ENCODE results near the gene COA1.
"Not testable (repeated sequence)": the region's sequence is repeated elsewhere in the genome, so short reads cannot be mapped to it uniquely, and the experiment has no call there.

COA1 gene

GRCh38 chr7:43686991-43687390, 42.3 kb downstream of the COA1 start:
- DNase-seq: no peak

- no peak for DNase-seq
Observed at GRCh38 chr7:43680736-43681135, 48.6 kb downstream of the COA1 start.

GRCh38 chr7:43679210-43680068, 49.9 kb downstream of the COA1 start:
- DNase-seq: no peak

DNA sequence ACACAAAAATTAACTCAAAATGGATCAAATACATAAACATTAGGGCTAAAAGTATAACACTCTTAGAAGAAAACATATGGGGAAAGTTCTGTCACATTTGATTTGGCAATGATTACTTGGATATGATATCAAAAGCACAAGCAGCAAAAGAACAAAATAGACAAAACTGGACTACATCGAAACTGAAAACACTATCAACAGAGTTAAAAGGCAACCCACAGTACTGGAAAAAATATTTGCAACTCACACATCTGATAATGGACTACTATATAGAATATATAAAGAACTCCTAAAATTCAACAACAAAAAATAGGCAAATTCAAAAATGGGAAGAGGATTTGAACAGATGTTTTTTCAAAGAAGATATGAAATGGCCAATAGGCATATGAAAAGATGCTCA, 51.0 kb downstream of the COA1 start:
- no peak for DNase-seq

GRCh38 chr7:43677864-43678263, 51.5 kb downstream of the COA1 start:
- DNase-seq: no peak

DNA sequence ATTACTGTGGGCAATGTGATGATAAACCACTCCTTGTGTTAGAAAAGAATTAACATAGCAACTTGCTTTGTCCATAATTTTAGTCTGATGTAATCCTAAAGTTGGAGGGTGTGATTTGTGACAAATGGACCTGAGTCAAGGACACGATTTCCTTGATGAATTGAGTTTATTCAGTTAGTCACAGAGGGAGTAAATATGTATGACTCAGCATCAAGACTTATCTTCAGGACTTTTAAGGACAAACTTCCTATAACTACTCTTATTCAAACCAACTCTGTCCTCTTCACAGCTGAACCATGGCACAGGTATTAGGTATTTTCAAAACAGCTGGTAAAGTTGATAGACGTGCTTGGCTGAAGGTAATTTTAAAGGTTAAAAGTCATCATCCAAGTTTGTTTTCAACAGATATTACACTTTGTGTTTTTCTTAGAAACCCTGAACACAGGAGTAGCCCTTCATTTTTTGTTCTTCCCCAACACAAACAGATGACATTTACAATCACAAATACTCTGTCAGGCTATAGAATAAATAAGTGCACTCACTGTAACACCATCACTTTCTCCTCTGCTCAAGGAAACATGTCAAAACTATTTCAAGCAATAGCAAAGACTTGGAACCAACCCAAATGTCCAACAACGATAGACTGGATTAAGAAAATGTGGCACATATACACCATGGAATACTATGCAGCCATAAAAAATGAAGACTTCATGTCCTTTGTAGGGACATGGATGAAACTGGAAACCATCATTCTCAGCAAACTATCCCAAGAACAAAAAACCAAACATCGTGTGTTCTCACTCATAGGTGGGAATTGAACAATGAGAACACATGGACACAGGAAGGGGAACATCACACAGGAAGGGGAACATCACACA, 54.5 kb downstream of the COA1 start:
- DNase-seq: no peak

DNA sequence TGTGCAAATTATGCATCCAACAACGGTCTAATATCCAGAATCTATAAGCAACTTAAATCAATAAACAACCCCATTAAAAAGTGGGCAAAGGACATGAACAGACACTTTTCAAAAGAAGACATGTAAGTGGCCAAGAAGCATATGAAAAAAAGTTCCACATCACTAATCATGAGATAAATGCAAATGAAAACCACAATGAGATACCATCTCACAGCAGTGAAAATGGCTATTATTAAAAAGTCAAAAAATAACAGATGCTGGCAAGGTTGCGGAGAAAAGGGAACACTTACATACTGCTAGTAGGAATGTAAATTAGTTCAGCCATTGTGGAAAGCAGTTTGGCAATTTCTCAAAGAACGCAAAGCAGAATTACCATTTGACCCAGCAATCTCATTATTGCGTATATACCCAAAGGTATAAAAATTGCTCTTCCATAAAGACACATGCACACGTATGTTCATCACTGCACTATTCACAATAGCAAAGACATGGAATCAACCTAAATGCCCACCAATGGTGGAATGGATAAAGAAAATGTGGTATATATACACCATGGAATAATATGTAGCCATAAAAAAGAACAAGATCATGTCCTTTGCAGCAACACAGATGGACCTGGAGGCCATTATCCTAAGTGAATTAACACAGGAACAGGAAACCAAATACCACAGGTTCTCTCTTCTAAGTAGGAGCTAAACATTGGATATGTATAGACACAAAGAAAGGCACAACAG, 55.9 kb downstream of the COA1 start:
- DNase-seq: not testable (repeated sequence)

GRCh38 chr7:43671521-43671920, 57.8 kb downstream of the COA1 start:
- no peak for DNase-seq

GRCh38 chr7:43669286-43670081, 59.8 kb downstream of the COA1 start:
- peak; percentile 89 for DNase-seq

- DNase-seq: no peak
Observed at GRCh38 chr7:43668035-43668434, 61.3 kb downstream of the COA1 start.

GRCh38 chr7:43666938-43667337, 62.4 kb downstream of the COA1 start:
- no peak for DNase-seq

GRCh38 chr7:43664681-43665080, 64.6 kb downstream of the COA1 start:
- DNase-seq: no peak

- no peak for DNase-seq
Observed at GRCh38 chr7:43660141-43660540, 69.2 kb downstream of the COA1 start.

GRCh38 chr7:43659549-43659896, 69.8 kb downstream of the COA1 start:
- no peak for DNase-seq

GRCh38 chr7:43658718-43659548, 70.4 kb downstream of the COA1 start:
- DNase-seq: peak; percentile 59

DNA sequence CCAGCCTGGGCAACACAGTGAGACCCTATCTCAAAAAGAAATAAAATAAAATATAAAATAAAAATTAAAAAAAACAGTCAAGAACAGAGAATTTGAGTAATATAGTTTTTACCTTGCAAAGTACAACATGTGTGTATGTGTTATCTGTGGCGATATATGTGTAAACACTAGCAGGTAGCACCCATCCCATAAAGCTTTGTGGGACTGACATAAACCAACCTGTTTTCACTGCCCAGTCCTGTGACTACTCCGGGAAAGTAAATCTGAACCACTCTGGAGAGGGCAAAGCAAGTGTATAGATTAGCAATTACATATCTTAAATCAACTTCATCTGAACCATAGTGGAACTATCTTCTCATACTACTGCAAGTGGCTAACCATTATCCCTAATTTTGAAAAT, 72.3 kb downstream of the COA1 start:
- no peak for DNase-seq

GRCh38 chr7:43655584-43655983, 73.7 kb downstream of the COA1 start:
- DNase-seq: no peak

- no peak for DNase-seq
Observed at GRCh38 chr7:43653891-43654504, 75.3 kb downstream of the COA1 start.

- no peak for DNase-seq
Observed at GRCh38 chr7:43653466-43653865, 75.9 kb downstream of the COA1 start.

GRCh38 chr7:43652364-43652763, 77.0 kb downstream of the COA1 start:
- DNase-seq: no peak

GRCh38 chr7:43650457-43651052, 78.8 kb downstream of the COA1 start:
- no peak for DNase-seq

Measured in stimulated activated CD4-positive, alpha-beta T cell treated with anti-CD3 and anti-CD28 coated beads, Interleukin-15, amount 100 ng/mL, for 24 hours (primary cell).